ENCODE data around the gene TOM1L2.

Gene TOM1L2

GRCh38 chr17:17836818-17837379 is 135.3 kb downstream of the TOM1L2 start, which contains the start of gene SREBF1:
SREBF1 (minus strand) TSS chr17:17836986; CDS start chr17:17836817, 169 bp downstream.
- Histone ChIP-seq H3K4me2 (peak within 1 kb of the TSS; percentile 96 to 100 (median 99)), H3K4me1 (peaks cover 79 to 92% (median 90%) of the 10 kb centered on the region in 10 experiments), H3K4me3 (peak within 1 kb of the TSS; percentile 80 to 99 (median 94)), H3K36me3 (peaks cover 6 to 31% (median 16%) of the 10 kb centered on the region in 11 experiments), H3K27me3 (no peaks in the 10 kb centered on the region), H3K9ac (peak within 1 kb of the TSS; percentile 99 to 100 (median 100)), H3K27ac (peak within 1 kb of the TSS; percentile 96 to 100 (median 99)), H4K20me1 (peaks cover 25 to 41% (median 39%) of the 10 kb centered on the region in 11 experiments), H3K9me3 (replicated peaks in 1 of 11) (no peaks in the 10 kb centered on the region)
- TF ChIP-seq Cebpa-rat (IDR thresholded peaks at IDR 0.05): no peak

GRCh38 chr17:17836250-17836817 is 135.9 kb downstream of the TOM1L2 start:
- Histone ChIP-seq H3K9ac (peak overlapping the region; percentile 99 to 100 (median 100)), H3K36me3 (peaks cover 12 to 36% (median 21%) of the 10 kb centered on the region in 11 experiments), H3K9me3 (replicated peaks in 1 of 11) (no peaks in the 10 kb centered on the region), H4K20me1 (peaks cover 31 to 46% (median 44%) of the 10 kb centered on the region in 11 experiments), H3K27ac (peak overlapping the region; percentile 96 to 100 (median 99)), H3K4me1 (peaks cover 79 to 92% (median 90%) of the 10 kb centered on the region in 10 experiments), H3K4me2 (peak overlapping the region; percentile 96 to 100 (median 99)), H3K4me3 (peak overlapping the region; percentile 80 to 99 (median 94)), H3K27me3 (no peaks in the 10 kb centered on the region)
- no peak for TF ChIP-seq Cebpa-rat (IDR thresholded peaks at IDR 0.05)

GRCh38 chr17:17835415-17836249 is 136.6 kb downstream of the TOM1L2 start:
- no peak for TF ChIP-seq Cebpa-rat (IDR thresholded peaks at IDR 0.05)
- H4K20me1 ChIP-seq: peaks cover 38 to 53% (median 51%) of the 10 kb centered on the region in 11 experiments
- peaks cover 19 to 43% (median 28%) of the 10 kb centered on the region in 11 experiments for H3K36me3 ChIP-seq
- peak overlapping the region; percentile 96 to 100 (median 99) for H3K4me2 ChIP-seq
- H3K4me1 ChIP-seq: peaks cover 79 to 92% (median 90%) of the 10 kb centered on the region in 10 experiments
- H3K27me3 ChIP-seq: no peaks in the 10 kb centered on the region
- H3K9me3 ChIP-seq (replicated peaks in 1 of 11): no peaks in the 10 kb centered on the region
- peak overlapping the region; percentile 80 to 99 (median 94) for H3K4me3 ChIP-seq
- H3K27ac ChIP-seq: peak overlapping the region; percentile 96 to 100 (median 99)
- H3K9ac ChIP-seq: peak overlapping the region; percentile 99 to 100 (median 100)

- no peak for TF ChIP-seq Cebpa-rat (IDR thresholded peaks at IDR 0.05)
- Histone ChIP-seq H3K4me1 (peaks cover 85 to 92% (median 90%) of the 10 kb centered on the region in 10 experiments), H3K9ac (peak overlapping the region; percentile 99 to 100 (median 100))
These were observed 137.2 kb downstream of the TOM1L2 start for GRCh38 chr17:17834974-17835373.

GRCh38 chr17:17833658-17834357 is 138.4 kb downstream of the TOM1L2 start:
- Histone ChIP-seq H3K9ac (peak overlapping the region; percentile 99 to 100 (median 100)), H3K4me2 (peak overlapping the region; percentile 96 to 100 (median 99)), H4K20me1 (peaks cover 54 to 71% (median 70%) of the 10 kb centered on the region in 11 experiments), H3K4me3 (peak overlapping the region in 9 of 10 experiments; percentile 80 to 99 (median 96); a peak in 14 of 20 replicates), H3K4me1 (peaks cover 87 to 92% (median 88%) of the 10 kb centered on the region in 10 experiments), H3K9me3 (replicated peaks in 1 of 11) (no peaks in the 10 kb centered on the region), H3K27ac (peak overlapping the region; percentile 96 to 100 (median 99); a peak in 19 of 22 replicates), H3K36me3 (peaks cover 31 to 62% (median 44%) of the 10 kb centered on the region in 11 experiments), H3K27me3 (no peaks in the 10 kb centered on the region)
- TF ChIP-seq Cebpa-rat (IDR thresholded peaks at IDR 0.05): no peak

More at GRCh38 chr17:17834974-17835373, 137.2 kb downstream of the TOM1L2 start:
- Histone ChIP-seq H4K20me1 (peaks cover 44 to 60% (median 58%) of the 10 kb centered on the region in 11 experiments), H3K27me3 (no peaks in the 10 kb centered on the region), H3K9me3 (replicated peaks in 1 of 11) (no peaks in the 10 kb centered on the region), H3K27ac (peak overlapping the region; percentile 96 to 100 (median 99)), H3K4me3 (peak overlapping the region; percentile 80 to 99 (median 94)), H3K4me2 (peak overlapping the region; percentile 96 to 100 (median 99)), H3K36me3 (peaks cover 26 to 50% (median 35%) of the 10 kb centered on the region in 11 experiments)

- Histone ChIP-seq H3K9me3 (replicated peaks in 1 of 11) (no peaks in the 10 kb centered on the region), H3K9ac (peak overlapping the region; percentile 12 to 74 (median 44); a peak in 15 of 22 replicates), H3K36me3 (peaks cover 41 to 80% (median 62%) of the 10 kb centered on the region in 11 experiments), H3K27me3 (no peaks in the 10 kb centered on the region), H3K27ac (peak overlapping the region in 6 of 11 experiments; percentile 14 to 52 (median 30); a peak in 8 of 22 replicates), H3K4me1 (peaks cover 87 to 92% (median 88%) of the 10 kb centered on the region in 10 experiments), H3K4me3 (peak overlapping the region in 1 of 10 experiments; percentile 24; a peak in 1 of 20 replicates), H3K4me2 (peak overlapping the region; percentile 17 to 100 (median 52); a peak in 21 of 22 replicates), H4K20me1 (peaks cover 72 to 90% (median 88%) of the 10 kb centered on the region in 11 experiments)
- no peak for TF ChIP-seq Cebpa-rat (IDR thresholded peaks at IDR 0.05)
These were observed 140.2 kb downstream of the TOM1L2 start for GRCh38 chr17:17832032-17832363.

GRCh38 chr17:17831208-17832031 is 140.8 kb downstream of the TOM1L2 start:
- Histone ChIP-seq H3K27me3 (no peaks in the 10 kb centered on the region), H4K20me1 (peaks cover 77 to 95% (median 94%) of the 10 kb centered on the region in 11 experiments), H3K27ac (peak overlapping the region in 4 of 11 experiments; percentile 14 to 49 (median 30); a peak in 9 of 22 replicates), H3K4me1 (peaks cover 92 to 96% (median 93%) of the 10 kb centered on the region in 10 experiments), H3K9ac (peak overlapping the region; percentile 12 to 74 (median 44); a peak in 15 of 22 replicates), H3K36me3 (peaks cover 41 to 84% (median 67%) of the 10 kb centered on the region in 11 experiments), H3K9me3 (replicated peaks in 1 of 11) (no peaks in the 10 kb centered on the region), H3K4me2 (peak overlapping the region; percentile 17 to 100 (median 52); a peak in 20 of 22 replicates), H3K4me3 (0 out of 20 replicates have a peak overlapping the region, but pooled peaks of 1 of the 10 experiments have one; percentile 24)
- TF ChIP-seq Cebpa-rat (IDR thresholded peaks at IDR 0.05): no peak

All from BLaER1 treated with 17β-estradiol and CSF1 and Interleukin-3, amounts not matched to agents 10 nM and 100 nM (cell line).